Measurements from ENCODE around the gene FOXP1. TPM values are rescaled to one million over a fixed set of nuclear protein-coding genes. Genes with fewer than 3 reads are reported as not detected.

The FOXP1 gene
- total and polyA plus RNA-seq, 12 donors: 4.8 to 56.0 (median 43.8) TPM

- DNase-seq (no peak), ATAC-seq (peak in 1 of 8 donors; percentile 20)
- peaks cover 0 to 7% (median 0%) of the 10 kb centered on the region in 9 donors for H3K4me1 ChIP-seq
- H3K9me3 ChIP-seq: no peaks in the 10 kb centered on the region
- WGBS, 2 donors: 78 to 85% methylated on average over 1 of the region's 1 CpG
- H3K36me3 ChIP-seq: no peaks in the 10 kb centered on the region
- no peak overlapping the region for H3K4me3 ChIP-seq
- H3K27ac ChIP-seq: no peak overlapping the region
- intact Hi-C loops (cut with DNase I): no loop called here
- no peaks in the 10 kb centered on the region for H3K27me3 ChIP-seq
- no peak for TF ChIP-seq CTCF (IDR thresholded peaks at IDR 0.05)
Measured at GRCh38 chr3:71599416-71599815, 15.9 kb upstream of the FOXP1 start.

GRCh38 chr3:71598292-71598691 is 14.8 kb upstream of the FOXP1 start:
- H3K36me3 ChIP-seq: no peaks in the 10 kb centered on the region
- DNase-seq (no peak), ATAC-seq (no peak)
- 88 to 92% methylated on average over 3 of the region's 3 CpGs for WGBS, 2 donors
- no peaks in the 10 kb centered on the region for H3K27me3 ChIP-seq
- peaks cover 0 to 7% (median 0%) of the 10 kb centered on the region in 9 donors for H3K4me1 ChIP-seq
- H3K9me3 ChIP-seq: no peaks in the 10 kb centered on the region
- intact Hi-C loops (cut with DNase I): no loop called here
- TF ChIP-seq CTCF (IDR thresholded peaks at IDR 0.05): no peak
- no peak overlapping the region for H3K27ac ChIP-seq
- H3K4me3 ChIP-seq: no peak overlapping the region

GRCh38 chr3:71597286-71597685 is 13.8 kb upstream of the FOXP1 start:
- no peak for ATAC-seq
- H3K4me3 ChIP-seq: no peak overlapping the region
- peaks cover 0 to 7% (median 0%) of the 10 kb centered on the region in 9 donors for H3K4me1 ChIP-seq
- DNase-seq: no peak
- H3K27ac ChIP-seq: no peak overlapping the region
- no peaks in the 10 kb centered on the region for H3K36me3 ChIP-seq
- H3K27me3 ChIP-seq: no peaks in the 10 kb centered on the region
- H3K9me3 ChIP-seq: no peaks in the 10 kb centered on the region
- TF ChIP-seq CTCF (IDR thresholded peaks at IDR 0.05): no peak
- 88 to 100% methylated on average over 1 of the region's 1 CpG for WGBS, 2 donors
- intact Hi-C loops (cut with DNase I): no loop called here

GRCh38 chr3:71593106-71593505 is 9.6 kb upstream of the FOXP1 start:
- no peak overlapping the region for H3K27ac ChIP-seq
- no peak for TF ChIP-seq CTCF (IDR thresholded peaks at IDR 0.05)
- WGBS, 2 donors: 94 to 98% methylated on average over 3 of the region's 3 CpGs
- no peaks in the 10 kb centered on the region for H3K36me3 ChIP-seq
- no peaks in the 10 kb centered on the region for H3K27me3 ChIP-seq
- ATAC-seq (no peak), DNase-seq (no peak)
- H3K4me3 ChIP-seq: no peak overlapping the region
- no peaks in the 10 kb centered on the region for H3K4me1 ChIP-seq
- intact Hi-C loops (cut with DNase I): loop anchor here in 1 of 10 donors (5.0 kb wide), 1 partner anchor 1041 kb away; no protein-coding TSS in a partner anchor
- peaks cover 0 to 9% (median 0%) of the 10 kb centered on the region in 11 donors for H3K9me3 ChIP-seq

Data from heart right ventricle (tissue), 16 donors.